H1 (cell line): ENCODE data around the gene COTL1.

Experiments used
- CBX8 ChIP-seq: fragments of 300-800, 300-1000 bp; sonication (generic); IDR thresholded peaks from 2 replicates; pipeline ENCODE4 v1.7.1; 2016; ENCODE audit warnings: low read depth, low read length, borderline replicate concordance
- EZH2 ChIP-seq: fragments of 200-600 bp; sonication (generic); IDR thresholded peaks from 2 replicates; pipeline ENCODE4 v1.7.1; 2012; ENCODE audit warnings: low read depth, mild to moderate bottlenecking, moderate library complexity, low read length, inconsistent platforms; ENCODE audit not compliant: severe bottlenecking
- MAFK ChIP-seq: IDR thresholded peaks from 2 replicates; pipeline ENCODE4 v1.6.1; 2012; ENCODE audit warnings: low read depth, mild to moderate bottlenecking, improper control_type of control experiment, low read length
- POLR2A ChIP-seq, 2 experiments: IDR thresholded peaks; 1 replicate in 1 of 2; 2 replicates in 1 of 2; pipeline ENCODE4 v1.6.1; 2011; ENCODE audit warnings: low read depth in 2 of 2, low read length in 2 of 2, mild to moderate bottlenecking in 2 of 2; ENCODE audit errors: control extremely low read depth in 1 of 2
- RAD21 ChIP-seq, 2 experiments: IDR thresholded peaks in 1 of 2; conservative IDR thresholded peaks in 1 of 2; 2 replicates each; pipeline ENCODE4 v1.6.1; 2011; ENCODE audit warnings: low read depth in 2 of 2, low read length in 2 of 2, improper control_type of control experiment in 1 of 2, inconsistent platforms in 1 of 2, mild to moderate bottlenecking in 1 of 2, moderate library complexity in 1 of 2
- SUZ12 ChIP-seq: fragments of 200-600 bp; sonication (generic); IDR thresholded peaks from 2 replicates; pipeline ENCODE4 v1.6.1; 2012; ENCODE audit warnings: mild to moderate bottlenecking, inconsistent platforms, low read length, moderate library complexity, mixed read lengths
- TF ChIP-seq, protein P1 (sequence below), 3 experiments: IDR thresholded peaks; 1 replicate in 2 of 3; 2 replicates in 1 of 3; pipeline versions ENCODE4 v1.5.1 to v1.6.1; 2011; ENCODE audit warnings: low read length in 3 of 3, mild to moderate bottlenecking in 3 of 3, inconsistent platforms in 2 of 3, low read depth in 1 of 3, moderate library complexity in 1 of 3; ENCODE audit not compliant: insufficient read depth in 1 of 3; ENCODE audit errors: control extremely low read depth in 1 of 3
- TF ChIP-seq, protein P2 (sequence below): IDR thresholded peaks from 2 replicates; pipeline ENCODE4 v1.6.1; 2012; ENCODE audit warnings: low read length, inconsistent platforms

- TF ChIP-seq CBX8 (no peak), RAD21 (IDR thresholded peaks at IDR 0.05 in 1 of 2, conservative IDR thresholded peaks at IDR 0.05 in 1 of 2; ENCODE audit: low read depth in 2 of 2, low read length in 2 of 2) (no peak), POLR2A (IDR thresholded peaks at IDR 0.05; ENCODE audit: control extremely low read depth in 1 of 2, low read depth in 2 of 2, low read length in 2 of 2) (no peak), MAFK (no peak), SUZ12 (no peak), EZH2 (no peak)
- TF ChIP-seq, protein P1, sequence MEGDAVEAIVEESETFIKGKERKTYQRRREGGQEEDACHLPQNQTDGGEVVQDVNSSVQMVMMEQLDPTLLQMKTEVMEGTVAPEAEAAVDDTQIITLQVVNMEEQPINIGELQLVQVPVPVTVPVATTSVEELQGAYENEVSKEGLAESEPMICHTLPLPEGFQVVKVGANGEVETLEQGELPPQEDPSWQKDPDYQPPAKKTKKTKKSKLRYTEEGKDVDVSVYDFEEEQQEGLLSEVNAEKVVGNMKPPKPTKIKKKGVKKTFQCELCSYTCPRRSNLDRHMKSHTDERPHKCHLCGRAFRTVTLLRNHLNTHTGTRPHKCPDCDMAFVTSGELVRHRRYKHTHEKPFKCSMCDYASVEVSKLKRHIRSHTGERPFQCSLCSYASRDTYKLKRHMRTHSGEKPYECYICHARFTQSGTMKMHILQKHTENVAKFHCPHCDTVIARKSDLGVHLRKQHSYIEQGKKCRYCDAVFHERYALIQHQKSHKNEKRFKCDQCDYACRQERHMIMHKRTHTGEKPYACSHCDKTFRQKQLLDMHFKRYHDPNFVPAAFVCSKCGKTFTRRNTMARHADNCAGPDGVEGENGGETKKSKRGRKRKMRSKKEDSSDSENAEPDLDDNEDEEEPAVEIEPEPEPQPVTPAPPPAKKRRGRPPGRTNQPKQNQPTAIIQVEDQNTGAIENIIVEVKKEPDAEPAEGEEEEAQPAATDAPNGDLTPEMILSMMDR (IDR thresholded peaks at IDR 0.05; ENCODE audit: control extremely low read depth in 1 of 3, insufficient read depth in 1 of 3, low read depth in 1 of 3, low read length in 3 of 3): no peak
- TF ChIP-seq, protein P2, sequence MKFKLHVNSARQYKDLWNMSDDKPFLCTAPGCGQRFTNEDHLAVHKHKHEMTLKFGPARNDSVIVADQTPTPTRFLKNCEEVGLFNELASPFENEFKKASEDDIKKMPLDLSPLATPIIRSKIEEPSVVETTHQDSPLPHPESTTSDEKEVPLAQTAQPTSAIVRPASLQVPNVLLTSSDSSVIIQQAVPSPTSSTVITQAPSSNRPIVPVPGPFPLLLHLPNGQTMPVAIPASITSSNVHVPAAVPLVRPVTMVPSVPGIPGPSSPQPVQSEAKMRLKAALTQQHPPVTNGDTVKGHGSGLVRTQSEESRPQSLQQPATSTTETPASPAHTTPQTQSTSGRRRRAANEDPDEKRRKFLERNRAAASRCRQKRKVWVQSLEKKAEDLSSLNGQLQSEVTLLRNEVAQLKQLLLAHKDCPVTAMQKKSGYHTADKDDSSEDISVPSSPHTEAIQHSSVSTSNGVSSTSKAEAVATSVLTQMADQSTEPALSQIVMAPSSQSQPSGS: no peak
Measured at GRCh38 chr16:84633622-84634021, 15.7 kb upstream of the COTL1 start.
